Keratinocyte (primary cell): ENCODE results near the gene CCDC80. TPM values are rescaled to one million over a fixed set of nuclear protein-coding genes. Genes with fewer than 3 reads are reported as not detected.

Source experiments
- DNase-seq: peaks from one replicate; pipeline ENCODE4 v3.0.0-alpha.2; 2011; ENCODE audit warnings: low read depth, missing footprints, low spot score
- FAIRE-seq: peaks from 2 replicates; lab custom pipeline; 2011; peaks lifted over from hg19 to GRCh38; lab: Jason Lieb, UNC
- H2AFZ ChIP-seq: 2 replicates; pipeline ENCODE4 v1.6.0; 2012; ENCODE audit warnings: low read length, control low read depth, inconsistent platforms; ENCODE audit not compliant: control insufficient read depth
- H3K27ac ChIP-seq: 2 replicates; pipeline ENCODE4 v1.5.1; 2011; ENCODE audit warnings: low read length; ENCODE audit not compliant: control insufficient read depth, insufficient read depth
- H3K27me3 ChIP-seq: 3 replicates; pipeline ENCODE4 v1.6.0; 2011; ENCODE audit warnings: low read length; ENCODE audit not compliant: control insufficient read depth, insufficient read depth; ENCODE audit errors: extremely low read depth
- H3K36me3 ChIP-seq, 2 experiments: 2 replicates in 1 of 2; 3 replicates in 1 of 2; pipeline ENCODE4 v1.5.1; 2011; ENCODE audit warnings: low read length in 2 of 2, mild to moderate bottlenecking in 1 of 2; ENCODE audit not compliant: control insufficient read depth in 2 of 2, insufficient read depth in 2 of 2; ENCODE audit errors: extremely low read depth in 1 of 2
- H3K4me1 ChIP-seq: 3 replicates; pipeline ENCODE4 v1.5.1; 2011; ENCODE audit warnings: low read length; ENCODE audit not compliant: control insufficient read depth, insufficient read depth; ENCODE audit errors: extremely low read depth
- H3K4me2 ChIP-seq: 3 replicates; pipeline ENCODE4 v1.6.0; 2011; ENCODE audit warnings: low read depth, low read length; ENCODE audit not compliant: control insufficient read depth, insufficient read depth; ENCODE audit errors: extremely low read depth
- H3K4me3 ChIP-seq, 3 experiments: fragments of 200-600 bp in 1 of 3; sonication (generic) in 1 of 3; 2 replicates in 2 of 3; 3 replicates in 1 of 3; pipeline ENCODE4 v1.5.1; 2011 to 2016; ENCODE audit warnings: low read length in 3 of 3, mild to moderate bottlenecking in 3 of 3, control low read depth in 2 of 3, inconsistent platforms in 1 of 3, low read depth in 1 of 3, mixed read lengths in 1 of 3, mixed run types in 1 of 3, moderate library complexity in 1 of 3; ENCODE audit not compliant: control insufficient read depth in 2 of 3, insufficient read depth in 2 of 3; ENCODE audit errors: extremely low read depth in 1 of 3
- H3K79me2 ChIP-seq: 2 replicates; pipeline ENCODE4 v1.6.0; 2012; ENCODE audit warnings: low read length; ENCODE audit not compliant: control insufficient read depth, insufficient read depth
- H3K9ac ChIP-seq: 3 replicates; pipeline ENCODE4 v1.6.0; 2011; ENCODE audit warnings: low read length; ENCODE audit not compliant: control insufficient read depth, insufficient read depth; ENCODE audit errors: extremely low read depth
- H3K9me1 ChIP-seq: 3 replicates; pipeline ENCODE4 v1.6.0; 2011; ENCODE audit warnings: low read length; ENCODE audit not compliant: control insufficient read depth, insufficient read depth; ENCODE audit errors: extremely low read depth
- H3K9me3 ChIP-seq: 2 replicates; pipeline ENCODE4 v1.5.1; 2012; ENCODE audit warnings: low read depth, low read length; ENCODE audit not compliant: control insufficient read depth
- H4K20me1 ChIP-seq: 3 replicates; pipeline ENCODE4 v1.6.0; 2011; ENCODE audit warnings: low read length; ENCODE audit not compliant: control insufficient read depth, insufficient read depth; ENCODE audit errors: extremely low read depth
- CTCF ChIP-seq, 3 experiments: IDR thresholded peaks in 1 of 3; conservative IDR thresholded peaks in 1 of 3; optimal IDR thresholded peaks in 1 of 3; 2 replicates in 2 of 3; 3 replicates in 1 of 3; pipeline versions ENCODE3 to v1.5.1; 2011; ENCODE audit warnings: low read length in 3 of 3, mild to moderate bottlenecking in 3 of 3, moderate library complexity in 2 of 3, control low read depth in 1 of 3, inconsistent platforms in 1 of 3; ENCODE audit not compliant: insufficient read depth in 2 of 3; ENCODE audit errors: extremely low read depth in 1 of 3
- EZH2 ChIP-seq: IDR thresholded peaks from one replicate; pipeline ENCODE4 v1.6.1; 2012; ENCODE audit warnings: inconsistent platforms, mild to moderate bottlenecking, low read length, moderate library complexity
- dilution Hi-C: fragments of 300-500 bp; cut with MboI; formaldehyde crosslinking; loops from one replicate; pipeline ENCODE4 v1.7.0; 2020; ENCODE audit warnings: low sequenced_read_pairs; ENCODE audit not compliant: extremely low pct_ligation_motif_present
- polyA plus RNA-seq, 5 experiments: library from polyadenylated mRNA; depleted of rRNA in 3 of 5; stranded (reverse) in 3 of 5; stranded (forward) in 1 of 5; unstranded in 1 of 5; fragments of >200 nt; gene quantifications; 1 replicate in 1 of 5; 2 replicates in 3 of 5; 3 replicates in 1 of 5; pipeline versions ENCODE4 v1.2.1 to v1.2.3, GENCODE V29; 2011 to 2012; ENCODE audit warnings: missing spikeins in 2 of 5, low read depth in 1 of 5, low replicate concordance in 1 of 5

The CCDC80 gene
- polyA plus RNA-seq, 1 donor (not counting 4 experiments of a cell fraction or from before 2014, with no cell fraction given), result 12.8 TPM

GRCh38 chr3:112607863-112608262 is 33.1 kb downstream of the CCDC80 start:
- no peaks in the 10 kb centered on the region for H3K9me1 ChIP-seq
- no peaks in the 10 kb centered on the region for H3K9me3 ChIP-seq
- no peak overlapping the region for H2AFZ ChIP-seq
- H3K36me3 ChIP-seq, result no peaks in the 10 kb centered on the region
- dilution Hi-C loops, result no loop called here
- no peaks in the 10 kb centered on the region for H3K27me3 ChIP-seq
- H3K79me2 ChIP-seq, result no peaks in the 10 kb centered on the region
- H3K9ac ChIP-seq, result no peak overlapping the region
- no peaks in the 10 kb centered on the region for H4K20me1 ChIP-seq
- no peak for FAIRE-seq
- H3K27ac ChIP-seq, result no peak overlapping the region
- no peak overlapping the region for H3K4me3 ChIP-seq
- H3K4me1 ChIP-seq, result no peaks in the 10 kb centered on the region
- no peak overlapping the region for H3K4me2 ChIP-seq
- no peak for TF ChIP-seq EZH2
- TF ChIP-seq CTCF (optimal IDR thresholded peaks at IDR 0.05 in 1 of 3, IDR thresholded peaks at IDR 0.05 in 1 of 3, conservative IDR thresholded peaks at IDR 0.05 in 1 of 3; ENCODE audit: extremely low read depth in 1 of 3, insufficient read depth in 2 of 3, low read length in 3 of 3), result no peak
- DNase-seq, result no peak

- dilution Hi-C loops, result no loop called here
- no peaks in the 10 kb centered on the region for H3K27me3 ChIP-seq
- no peaks in the 10 kb centered on the region for H3K36me3 ChIP-seq
- H3K9me3 ChIP-seq, result no peaks in the 10 kb centered on the region
- H3K4me2 ChIP-seq, result no peak overlapping the region
- H2AFZ ChIP-seq, result no peak overlapping the region
- H4K20me1 ChIP-seq, result no peaks in the 10 kb centered on the region
- H3K9me1 ChIP-seq, result no peaks in the 10 kb centered on the region
- no peak for FAIRE-seq
- H3K4me1 ChIP-seq, result no peaks in the 10 kb centered on the region
- no peak overlapping the region for H3K9ac ChIP-seq
- no peak overlapping the region for H3K27ac ChIP-seq
- H3K4me3 ChIP-seq, result no peak overlapping the region
- TF ChIP-seq CTCF (optimal IDR thresholded peaks at IDR 0.05 in 1 of 3, IDR thresholded peaks at IDR 0.05 in 1 of 3, conservative IDR thresholded peaks at IDR 0.05 in 1 of 3; ENCODE audit: extremely low read depth in 1 of 3, insufficient read depth in 2 of 3, low read length in 3 of 3), result no peak
- no peaks in the 10 kb centered on the region for H3K79me2 ChIP-seq
- no peak for DNase-seq
Measured at GRCh38 chr3:112606098-112606497, 34.8 kb downstream of the CCDC80 start.
